Right kidney (tissue), 1 donor: ENCODE measurements around the gene CCDC91.

Source experiments
- DNase-seq: peaks from one replicate; pipeline ENCODE4 v3.0.0-alpha.2; 2016

Gene CCDC91

DNA sequence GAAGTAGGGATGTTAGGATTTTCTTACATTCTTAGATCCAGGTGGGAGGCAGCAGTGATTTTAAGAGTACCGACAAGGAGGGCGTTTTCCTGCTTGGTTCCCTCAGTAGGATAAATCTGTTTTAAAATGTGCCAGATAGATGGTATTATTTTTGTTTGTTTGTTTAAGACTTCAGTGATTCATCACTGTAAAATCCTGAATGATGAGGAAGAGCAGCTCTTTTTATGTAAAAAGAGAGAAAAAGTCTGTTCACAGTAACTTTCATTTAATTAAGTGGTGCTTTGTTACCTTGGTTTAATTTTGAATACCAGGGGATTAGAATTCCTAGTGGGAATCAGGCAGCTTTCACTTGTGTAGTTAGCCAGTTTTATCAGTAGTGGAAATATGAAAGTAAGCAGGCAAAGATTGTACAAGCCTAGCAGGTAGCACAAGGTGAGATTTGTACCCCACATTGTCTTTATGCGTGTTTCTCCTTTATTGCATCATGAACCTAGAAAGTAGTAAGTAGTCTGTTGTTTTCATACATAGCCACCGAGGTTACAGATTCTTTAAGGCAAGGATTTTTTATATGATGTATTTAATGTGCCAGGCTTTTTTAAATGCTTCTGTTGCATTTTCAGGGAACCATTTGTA, 349.6 kb downstream of the CCDC91 start:
- no peak for DNase-seq

DNA sequence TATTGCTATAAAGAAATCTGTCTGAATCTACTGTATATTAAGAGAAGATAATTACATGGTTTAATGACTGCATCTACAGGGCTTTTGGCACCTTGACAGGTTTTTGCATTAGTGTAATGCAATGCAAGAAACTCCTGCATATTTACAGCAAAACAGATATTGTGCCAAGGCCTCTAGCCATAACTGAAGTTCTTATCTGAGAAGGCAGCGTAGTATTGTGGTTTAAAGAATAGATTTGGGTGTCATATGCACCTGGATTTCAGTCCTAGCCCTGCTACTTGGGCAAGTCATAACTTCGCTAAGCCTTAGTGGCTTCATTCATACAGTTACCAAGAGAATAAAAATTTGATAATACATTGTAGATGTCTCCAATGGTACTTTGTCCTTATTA, 350.1 kb downstream of the CCDC91 start:
- no peak for DNase-seq

DNA sequence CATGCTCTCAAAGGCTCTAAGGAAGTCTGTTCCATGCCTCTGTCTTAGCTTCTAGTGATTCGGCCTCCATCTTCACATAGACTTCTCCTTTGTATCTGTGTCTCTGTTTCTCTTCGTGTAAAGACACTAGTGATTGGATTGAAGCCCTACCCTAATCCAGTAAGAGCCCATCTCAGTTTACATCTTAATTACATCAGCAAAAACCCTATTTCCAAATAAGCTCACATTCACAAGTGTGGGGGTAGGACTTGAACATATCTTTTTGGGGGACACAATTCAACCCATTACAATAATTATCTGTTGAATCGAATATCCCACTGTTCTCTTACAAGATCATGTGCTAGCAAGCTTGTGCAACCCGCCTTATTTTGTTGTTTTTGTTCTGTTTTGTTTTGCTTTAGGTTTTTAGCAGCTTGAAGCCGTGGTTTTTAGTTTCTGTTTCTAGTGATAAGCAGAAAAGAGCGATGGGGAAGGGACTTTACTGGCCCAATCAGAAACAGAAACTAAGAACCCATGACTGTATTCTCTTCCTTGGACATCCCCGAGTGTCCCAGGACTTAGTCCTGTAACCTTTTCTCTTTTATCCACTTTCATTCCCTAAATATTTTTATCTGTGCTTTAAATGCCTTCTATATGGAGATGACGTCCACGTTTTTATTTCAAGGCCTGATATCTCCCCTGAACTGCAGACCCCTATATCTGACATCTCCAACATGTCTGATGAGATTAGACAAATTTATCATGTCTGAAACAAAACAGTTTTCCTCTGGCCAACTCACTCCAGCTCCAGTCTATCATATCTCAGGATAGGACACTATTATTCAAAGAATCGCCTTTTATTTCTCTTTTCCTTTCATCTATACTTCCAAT, 353.0 kb downstream of the CCDC91 start:
- no peak for DNase-seq

DNA sequence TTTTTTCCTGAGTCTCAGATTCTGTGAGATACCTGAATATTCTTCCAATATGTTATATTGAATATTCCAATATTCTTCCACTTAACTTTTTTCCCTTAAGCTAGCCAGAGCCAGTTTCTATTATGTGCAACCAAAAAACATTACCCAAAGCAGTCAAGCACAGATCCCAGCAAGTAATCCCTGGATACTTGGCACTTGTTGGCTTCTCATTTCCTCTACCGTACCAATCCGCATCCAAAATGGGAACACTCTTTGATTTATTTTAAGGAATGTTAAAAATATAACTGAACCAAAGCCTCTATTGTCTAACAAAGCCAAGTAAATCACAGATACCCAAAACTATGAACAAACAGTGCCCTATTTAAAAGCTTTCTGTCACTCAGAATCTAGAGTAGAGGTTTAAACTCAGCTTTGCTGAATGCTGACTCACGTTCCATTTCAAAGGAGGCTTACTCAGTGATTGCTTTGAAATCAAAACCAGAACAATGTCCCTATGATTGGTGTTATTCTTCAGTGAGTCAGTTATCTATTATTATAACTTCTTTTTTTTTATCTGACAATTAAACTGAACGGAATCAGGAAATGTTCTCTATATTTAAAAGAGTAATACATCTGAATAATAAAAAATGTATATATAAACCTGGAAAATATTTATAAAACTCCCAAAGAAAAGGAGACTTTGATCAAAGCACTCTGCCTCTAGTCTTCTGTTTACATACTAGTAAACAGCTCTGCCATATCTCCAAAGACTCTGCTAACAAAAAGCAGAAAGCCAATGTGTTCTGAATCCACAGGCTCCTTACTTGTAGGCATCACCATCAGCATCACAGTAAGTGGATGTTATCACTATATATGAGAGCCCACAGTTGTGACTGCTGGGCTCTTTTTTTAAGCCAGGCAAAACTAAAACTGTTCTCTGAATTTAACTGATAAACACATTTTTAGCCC, 360.8 kb downstream of the CCDC91 start:
- no peak for DNase-seq

DNA sequence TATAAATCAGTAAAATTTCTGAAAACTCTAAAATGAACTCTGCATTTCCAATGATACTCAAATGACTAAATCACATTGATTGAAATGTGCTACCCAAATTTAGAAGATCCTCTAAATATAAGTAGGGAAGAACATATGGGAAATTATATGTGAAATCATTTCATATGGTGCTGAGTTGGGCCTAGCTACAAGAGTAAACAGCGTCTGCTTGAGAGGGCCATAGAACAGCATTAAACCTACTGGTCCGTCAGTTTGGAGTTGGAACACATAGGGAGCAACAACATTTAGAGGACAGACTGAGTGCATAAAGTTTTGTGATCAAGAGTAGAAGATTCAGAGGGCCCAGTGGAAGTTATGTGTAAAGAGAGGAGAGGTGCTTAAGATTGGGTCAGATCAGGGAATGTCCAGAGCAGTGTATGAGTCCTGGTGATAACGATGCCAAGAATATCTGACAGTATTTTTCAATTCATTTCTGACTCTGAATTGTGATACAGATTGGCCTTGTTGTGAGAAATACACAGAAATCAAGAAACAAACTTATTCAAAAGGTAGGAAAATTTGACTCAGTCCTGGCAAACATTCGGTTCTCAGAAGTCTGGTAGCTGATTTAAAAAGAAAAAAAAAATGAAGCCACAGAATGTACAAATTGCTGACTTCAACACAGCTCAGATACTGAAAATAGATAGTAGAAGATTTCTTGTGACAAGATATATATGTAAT, 362.2 kb downstream of the CCDC91 start:
- no peak for DNase-seq

DNA sequence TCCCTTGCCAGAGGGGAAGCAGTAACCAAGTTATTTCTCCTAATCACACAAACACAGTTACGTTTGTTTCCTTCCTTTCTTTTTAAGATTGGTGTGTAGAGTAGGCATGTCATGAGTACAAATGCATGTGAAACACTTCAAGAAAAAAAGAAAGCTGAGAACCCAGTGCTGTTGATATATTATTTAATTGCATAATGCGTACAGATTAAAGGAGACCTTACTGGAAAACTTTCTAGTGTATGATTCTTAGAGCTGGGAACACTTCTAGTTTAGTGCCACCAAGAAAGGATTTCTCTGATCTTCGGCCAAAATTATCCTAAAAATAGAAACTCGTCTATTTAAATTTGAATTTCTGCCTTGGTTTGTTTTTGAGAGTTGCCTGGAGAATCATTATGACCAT, 365.5 kb downstream of the CCDC91 start:
- no peak for DNase-seq

DNA sequence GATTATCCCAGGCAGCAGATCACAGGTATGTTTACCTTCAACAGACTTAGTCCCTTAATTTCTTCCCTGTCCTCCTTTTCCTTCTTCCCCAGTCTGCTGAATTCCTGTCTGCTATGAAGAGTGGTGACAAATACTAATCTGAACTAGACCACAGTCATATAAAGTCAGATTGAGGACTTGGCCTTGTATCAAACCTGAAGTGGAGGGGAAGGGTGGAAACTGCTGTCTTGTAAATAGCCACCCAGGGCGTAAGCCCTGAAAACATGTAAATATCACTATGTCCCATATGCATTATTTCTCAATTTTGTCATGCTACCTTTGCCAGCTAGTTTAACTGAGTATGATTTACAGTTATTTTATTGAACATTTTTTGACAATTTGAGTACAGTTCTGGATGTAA, 368.0 kb downstream of the CCDC91 start:
- no peak for DNase-seq

DNA sequence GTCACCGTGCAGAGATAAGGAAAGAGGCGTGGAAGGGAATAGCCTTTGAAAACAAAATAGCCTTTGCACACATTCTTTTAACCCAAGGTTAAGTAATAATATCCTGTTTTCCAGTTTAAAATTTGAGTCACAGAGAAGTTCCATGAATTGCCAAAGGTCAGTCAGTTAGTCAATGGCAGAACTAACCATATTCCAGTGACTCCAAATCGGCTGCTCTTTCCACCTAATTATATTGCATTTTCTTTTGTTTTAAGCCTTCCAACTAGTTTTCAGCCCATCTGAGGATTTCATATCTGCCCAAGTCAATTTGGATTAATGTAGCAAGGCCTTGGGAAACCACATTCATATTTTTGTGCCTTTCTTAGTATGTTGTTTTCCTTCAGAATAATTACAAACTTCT, 373.0 kb downstream of the CCDC91 start:
- DNase-seq = no peak

DNA sequence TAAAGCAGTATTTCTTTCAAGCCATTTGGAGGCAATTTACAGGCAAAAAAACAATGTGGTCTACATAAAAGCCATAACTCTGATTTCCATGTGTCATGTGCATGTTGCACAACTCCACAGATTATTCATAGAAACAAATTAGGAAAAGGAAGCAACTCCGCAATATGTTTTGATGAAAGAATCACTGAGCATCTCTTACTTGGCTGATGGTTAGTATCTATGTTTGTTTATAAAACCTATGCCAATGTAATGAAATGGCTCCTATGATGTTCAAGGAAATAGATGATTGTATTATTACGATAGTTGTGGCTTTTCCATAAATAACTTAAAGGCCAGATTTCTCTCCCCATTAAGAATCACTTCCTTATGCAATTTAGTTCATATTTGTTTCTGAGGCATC, 373.7 kb downstream of the CCDC91 start:
- no peak for DNase-seq

DNA sequence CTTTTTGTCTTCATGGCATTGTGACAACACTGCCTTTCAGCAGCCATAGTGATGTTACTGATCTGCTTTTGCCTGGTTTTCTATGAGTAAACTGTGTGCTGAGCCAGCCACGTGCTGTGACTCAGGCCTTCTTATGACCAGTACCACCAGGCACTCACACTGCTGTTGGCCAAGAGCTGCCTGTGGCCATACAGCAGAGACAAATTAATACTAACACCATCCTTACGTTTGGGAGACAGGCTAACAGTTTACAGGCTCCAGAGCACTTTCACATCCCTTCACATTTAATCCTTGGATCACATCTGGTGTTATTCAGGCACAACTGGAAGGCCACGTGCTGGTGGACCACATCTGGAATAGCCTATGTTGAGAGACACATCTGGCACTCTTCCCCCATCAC, 377.9 kb downstream of the CCDC91 start:
- DNase-seq = no peak

DNA sequence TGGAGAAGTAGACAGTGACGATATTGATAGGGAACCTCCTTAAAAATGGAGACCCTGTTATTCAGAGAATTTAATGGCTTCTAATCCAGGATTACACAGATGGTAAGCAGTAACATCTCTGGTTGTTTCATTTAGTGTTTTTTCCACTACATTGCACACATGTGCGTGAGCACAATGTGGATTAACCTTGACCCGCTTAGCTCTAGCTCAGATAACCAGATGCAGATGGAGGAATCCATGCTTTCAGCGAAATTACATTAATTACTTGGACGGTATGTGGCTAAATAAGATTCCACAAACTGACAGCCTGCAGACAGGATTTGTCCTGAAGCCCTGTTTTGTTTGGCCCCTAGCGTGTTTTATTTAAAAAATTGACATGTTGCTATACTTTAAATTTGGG, 378.4 kb downstream of the CCDC91 start:
- no peak for DNase-seq

DNA sequence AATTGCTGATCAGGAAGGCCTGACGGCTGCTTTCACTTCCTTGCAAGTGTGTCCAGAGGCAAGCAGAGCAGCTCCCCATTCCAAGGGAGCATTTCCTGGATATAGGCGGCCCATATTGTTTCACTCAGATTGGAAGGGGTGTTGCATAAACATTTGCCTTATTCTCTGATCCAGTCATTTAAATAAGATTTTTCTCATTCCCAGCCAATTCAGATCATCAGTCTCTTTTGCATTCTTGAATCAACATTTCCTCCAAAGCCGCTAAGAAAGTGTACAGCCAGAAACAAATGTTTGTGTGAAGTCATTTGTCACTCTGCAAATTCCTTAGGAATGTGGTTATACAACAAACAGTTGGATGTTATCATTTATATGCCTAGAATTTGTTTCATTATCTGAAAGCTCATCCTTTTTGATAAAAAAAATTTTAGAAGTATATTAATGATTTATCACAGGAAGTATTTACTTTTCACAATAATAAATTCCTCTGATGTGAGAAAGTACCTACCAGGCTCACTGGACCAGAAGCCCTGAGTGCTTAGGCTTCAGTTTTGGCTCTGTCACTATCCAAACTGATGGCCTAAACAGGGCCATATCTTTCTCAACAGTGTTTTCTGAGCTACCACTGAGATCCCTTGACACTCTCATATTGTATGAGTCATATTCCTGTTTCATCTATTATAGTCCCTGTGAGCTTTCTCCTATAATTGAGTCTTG, 379.6 kb downstream of the CCDC91 start:
- DNase-seq = peak; percentile 21

DNA sequence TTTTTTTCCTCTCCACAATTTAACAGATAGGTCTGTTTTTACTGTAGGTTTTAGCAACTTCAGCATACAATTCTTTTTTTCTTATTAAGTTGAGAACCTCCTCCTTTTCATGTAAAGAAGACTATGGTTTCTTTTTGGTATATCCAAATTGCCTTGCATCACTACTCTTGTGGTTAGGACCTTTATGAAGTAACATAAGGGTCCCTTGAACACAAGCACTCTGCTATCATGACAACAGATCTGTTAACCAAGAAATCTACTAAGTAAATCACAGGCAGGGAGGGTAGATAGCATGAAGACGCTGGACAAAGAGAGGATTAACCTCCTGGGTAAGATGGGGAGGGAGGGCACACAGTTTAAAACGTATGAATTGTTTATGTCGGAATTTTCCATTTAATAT, 380.6 kb downstream of the CCDC91 start:
- DNase-seq = no peak

DNA sequence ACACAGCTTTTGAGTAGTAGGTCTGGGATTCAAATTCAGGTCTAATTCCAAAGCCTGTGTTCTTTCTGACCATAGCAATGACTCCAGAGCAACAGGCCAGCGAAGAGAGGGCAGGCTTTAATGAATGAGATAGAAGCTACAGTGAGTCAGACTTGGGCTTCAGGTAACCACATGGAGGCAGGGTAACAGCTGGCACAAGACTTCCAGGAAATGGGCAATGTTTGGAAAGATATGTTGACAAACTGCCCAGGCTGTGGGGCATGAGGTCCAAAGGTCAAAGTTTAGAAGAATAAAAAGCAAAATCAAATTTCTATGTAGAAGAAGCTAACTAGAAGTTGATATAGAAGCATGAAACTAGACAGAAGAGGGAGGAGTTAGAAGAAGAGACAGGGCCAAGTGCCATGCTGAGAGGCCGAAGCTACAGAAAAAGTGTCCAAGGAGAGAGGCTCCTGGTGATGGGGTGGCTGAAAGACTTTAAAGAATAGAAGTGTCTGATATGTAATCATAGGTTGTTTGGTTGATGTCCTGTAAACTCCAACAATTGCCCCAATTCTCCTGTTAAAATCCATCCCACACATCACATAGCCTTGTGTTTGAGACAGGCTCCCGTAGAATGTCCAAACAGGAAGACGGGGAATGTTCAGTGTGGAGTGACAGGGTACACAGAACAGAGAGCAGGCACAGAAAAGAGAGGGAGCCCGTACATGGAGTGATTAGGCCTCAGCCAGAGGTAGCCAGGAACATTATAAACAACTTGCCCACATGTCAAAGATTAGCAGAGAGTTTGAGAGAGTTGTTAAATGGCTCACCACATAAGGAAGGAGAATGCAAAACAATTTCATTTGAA, 384.7 kb downstream of the CCDC91 start:
- DNase-seq = no peak

DNA sequence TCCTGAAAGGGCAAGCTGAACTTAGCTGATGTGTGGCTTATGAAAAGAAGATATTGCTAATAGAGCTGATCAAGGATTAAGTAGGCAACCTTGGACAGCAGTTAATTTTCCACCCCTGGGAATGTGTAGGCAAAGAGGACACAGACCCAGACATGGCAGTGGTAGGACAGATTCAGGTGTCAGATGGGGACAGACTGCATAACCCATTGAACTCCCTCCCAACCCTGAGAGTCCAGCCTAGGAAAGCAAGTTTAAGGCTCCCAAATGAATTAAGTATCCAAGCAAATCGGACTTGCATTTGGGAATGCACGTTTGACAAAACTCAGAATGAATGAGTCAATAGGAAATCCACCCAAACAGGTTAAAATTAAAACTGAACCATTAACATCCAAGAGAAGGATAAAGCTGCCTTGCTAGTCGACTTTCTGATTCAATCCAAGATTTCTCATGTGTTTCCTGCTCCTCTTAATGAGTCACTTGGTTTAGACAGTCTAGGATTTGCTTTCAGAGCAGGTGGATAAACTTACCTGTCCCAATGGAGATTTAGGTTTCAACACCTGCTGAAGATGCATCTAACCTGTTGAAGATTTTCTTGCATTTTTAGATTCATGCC, 385.4 kb downstream of the CCDC91 start:
- no peak for DNase-seq

DNA sequence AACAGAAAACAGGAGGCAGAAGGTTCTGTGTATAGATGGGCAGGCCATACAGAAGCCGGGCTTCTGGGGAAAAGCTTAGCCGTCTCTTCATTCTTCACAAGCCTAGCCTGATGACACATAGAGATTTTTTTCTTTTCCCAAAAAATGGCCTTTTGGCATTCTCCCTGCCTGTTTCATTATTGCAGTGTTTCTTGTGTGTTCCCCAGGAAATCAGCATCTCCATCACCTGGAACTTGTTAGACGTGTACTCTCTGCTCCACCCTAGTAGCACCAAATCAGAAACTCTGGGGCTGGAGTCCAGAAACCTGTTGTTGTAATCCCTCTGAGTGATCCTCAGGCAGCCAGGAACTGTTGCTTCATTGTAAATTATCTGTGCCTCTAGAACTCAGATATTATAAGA, 388.1 kb downstream of the CCDC91 start:
- no peak for DNase-seq

DNA sequence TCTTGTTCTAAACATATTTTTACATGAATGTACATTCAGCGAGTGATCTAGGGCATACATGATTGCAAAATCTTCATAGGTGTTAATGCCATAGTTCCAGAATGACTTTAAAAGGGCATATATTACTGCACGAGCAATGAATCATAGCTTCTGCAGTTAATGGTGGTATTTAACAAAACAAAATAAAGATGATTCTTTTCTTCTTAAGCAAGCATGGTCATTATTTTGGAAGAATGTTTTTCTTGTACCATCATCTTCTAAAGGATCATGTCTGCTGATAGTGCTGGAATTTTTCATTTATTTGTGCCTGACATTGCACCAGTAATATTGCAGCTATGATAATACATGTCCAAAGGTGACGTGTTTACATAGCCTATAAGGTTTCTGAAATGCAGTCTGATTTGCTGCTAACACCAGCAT, 388.6 kb downstream of the CCDC91 start:
- DNase-seq = no peak

DNA sequence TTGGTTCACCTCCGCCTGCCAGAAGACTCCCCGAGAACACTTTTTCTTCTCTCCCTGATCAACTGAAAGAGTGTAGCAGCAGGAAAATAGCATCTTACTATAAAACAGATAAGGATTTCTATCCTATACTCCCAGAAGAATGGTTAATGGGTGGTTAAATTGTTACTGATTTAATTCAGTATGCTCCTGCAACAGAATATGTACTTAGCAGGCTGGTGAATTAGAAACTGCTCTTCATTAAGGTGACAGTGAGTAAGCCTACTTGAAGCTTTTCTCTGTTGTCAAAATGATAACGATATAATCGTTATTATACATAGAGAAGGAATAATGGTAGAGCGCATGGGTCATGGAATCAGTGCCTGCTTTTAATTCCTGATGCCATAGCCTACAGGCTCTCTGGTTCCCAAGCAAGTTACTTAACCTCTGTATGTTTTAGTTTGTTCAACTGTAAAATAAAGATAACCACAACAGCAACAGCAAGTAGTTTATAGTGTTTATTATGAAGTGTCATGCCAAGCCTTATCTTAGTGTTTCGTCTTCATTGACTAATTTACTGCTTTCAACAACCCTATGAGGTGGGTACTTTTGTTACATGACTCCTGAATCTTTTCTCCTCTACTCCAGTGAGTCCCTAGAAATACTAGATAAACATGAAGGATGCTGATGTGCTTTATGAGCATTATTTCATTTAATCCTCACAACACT, 392.6 kb downstream of the CCDC91 start:
- DNase-seq = no peak

DNA sequence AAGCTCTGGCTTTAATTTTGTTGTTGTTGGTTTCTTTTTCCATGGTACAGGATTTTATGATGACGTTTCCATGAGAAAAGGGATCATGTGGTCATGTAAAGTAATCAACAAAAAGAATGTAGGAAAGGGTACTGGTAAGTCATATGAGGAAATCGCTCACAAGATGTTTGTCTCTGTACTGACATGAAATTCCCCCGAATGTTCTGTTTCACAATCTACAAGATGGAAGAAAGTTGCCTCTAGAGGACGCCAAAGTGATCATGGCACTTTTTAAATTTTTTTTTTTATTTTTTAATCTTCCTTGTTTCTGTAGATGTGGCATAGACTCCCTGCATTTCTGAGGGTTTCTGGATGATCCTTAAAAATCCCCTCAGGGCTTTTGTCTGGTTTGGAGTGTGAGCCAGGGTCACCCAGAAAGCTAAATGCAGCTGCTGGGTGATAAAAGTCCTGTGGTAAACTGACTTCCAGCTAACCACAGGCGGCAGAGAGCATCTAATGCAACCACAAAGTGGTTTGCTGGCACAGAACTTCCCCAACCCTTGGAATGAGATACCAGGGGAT, 393.5 kb downstream of the CCDC91 start:
- no peak for DNase-seq
